Breast epithelium (tissue), 3 donors: Measurements from ENCODE around the gene TSC22D3.

Experiments
- CTCF ChIP-seq, 3 donors: fragments of 450-650 bp; IDR thresholded peaks; one replicate each; pipeline ENCODE4 v1.5.1; 2016 to 2017; ENCODE audit warnings: antibody characterized with exemption in 3 of 3, mild to moderate bottlenecking in 3 of 3, moderate library complexity in 3 of 3
- POLR2A ChIP-seq: fragments of 450-650 bp; IDR thresholded peaks from one replicate; pipeline ENCODE4 v1.6.1; 2016; ENCODE audit warnings: antibody characterized with exemption, mild to moderate bottlenecking, moderate library complexity

GRCh38 chrX:107805179-107805578, 29.6 kb upstream of the TSC22D3 start:
- TF ChIP-seq CTCF (IDR thresholded peaks at IDR 0.05) (no peak), POLR2A (no peak)
